SK-N-SH treated with all-trans-retinoic acid at 6 μM for 48 hours (cell line): ENCODE results near the gene ATP8B3.

Experiments
- ATAC-seq: fragments of 200-7000 bp; cut with Tn5 transposase; 3 replicates; pipeline ENCODE4 v1.9.1; 2020; ENCODE audit warnings: mild to moderate bottlenecking, moderate library complexity
- BACH2 ChIP-seq: fragments of 250-450 bp; sonication (Bioruptor Pico); IDR thresholded peaks from 2 replicates; pipeline ENCODE4 v1.9.0; 2021; ENCODE audit warnings: mild to moderate bottlenecking, borderline replicate concordance
- CSDC2 ChIP-seq: fragments of 250-450 bp; sonication (Bioruptor Pico); IDR thresholded peaks from 2 replicates; pipeline ENCODE4 v1.5.0; 2020; ENCODE audit warnings: mild to moderate bottlenecking, moderate library complexity
- ESRRG ChIP-seq: fragments of 250-450 bp; sonication (Bioruptor Pico); IDR thresholded peaks from 2 replicates; pipeline ENCODE4 v1.6.1; 2021; ENCODE audit warnings: mild to moderate bottlenecking
- GLIS3 ChIP-seq: fragments of 250-450 bp; sonication (Bioruptor Pico); IDR thresholded peaks from 2 replicates; pipeline ENCODE4 v1.5.0; 2020; ENCODE audit warnings: mild to moderate bottlenecking, moderate library complexity
- OSR1 ChIP-seq: fragments of 250-450 bp; sonication (Bioruptor Pico); IDR thresholded peaks from 2 replicates; pipeline ENCODE4 v1.8.0; 2022; ENCODE audit warnings: moderate library complexity, mild to moderate bottlenecking, inconsistent platforms
- PPARA ChIP-seq: fragments of 250-450 bp; sonication (Bioruptor Pico); IDR thresholded peaks from 2 replicates; pipeline ENCODE4 v1.5.0; 2020; ENCODE audit warnings: mild to moderate bottlenecking, borderline replicate concordance
- RARB ChIP-seq: fragments of 250-450 bp; sonication (Bioruptor Pico); IDR thresholded peaks from 2 replicates; pipeline ENCODE4 v1.8.0; 2021; ENCODE audit warnings: mild to moderate bottlenecking, moderate library complexity
- TCF4 ChIP-seq: fragments of 250-450 bp; sonication (Bioruptor Pico); IDR thresholded peaks from 2 replicates; pipeline ENCODE4 v1.8.0; 2021; ENCODE audit warnings: mild to moderate bottlenecking, moderate library complexity, borderline replicate concordance
- TOX ChIP-seq: fragments of 250-450 bp; sonication (Bioruptor Pico); IDR thresholded peaks from 2 replicates; pipeline ENCODE4 v1.8.0; 2021; ENCODE audit warnings: mild to moderate bottlenecking, moderate library complexity, borderline replicate concordance
- ZC3H10 ChIP-seq: fragments of 250-450 bp; sonication (Bioruptor Pico); IDR thresholded peaks from 2 replicates; pipeline ENCODE4 v1.5.1; 2021; ENCODE audit warnings: mild to moderate bottlenecking, moderate library complexity
- ZFP3 ChIP-seq: fragments of 250-450 bp; sonication (Bioruptor Pico); IDR thresholded peaks from 2 replicates; pipeline ENCODE4 v1.5.0; 2020; ENCODE audit warnings: mild to moderate bottlenecking, moderate library complexity
- ZNF565 ChIP-seq: fragments of 450-650 bp; formaldehyde crosslinking; conservative IDR thresholded peaks from 2 replicates; pipeline ENCODE4 v1.5.0; 2020; ENCODE audit warnings: low read depth, mild to moderate bottlenecking, moderate library complexity
- ZNF70 ChIP-seq: fragments of 450-650 bp; formaldehyde crosslinking; IDR thresholded peaks from 2 replicates; pipeline ENCODE4 v1.5.0; 2020; ENCODE audit warnings: mild to moderate bottlenecking, moderate library complexity
- ZNF8 ChIP-seq: fragments of 450-650 bp; formaldehyde crosslinking; IDR thresholded peaks from 2 replicates; pipeline ENCODE4 v1.5.0; 2020; ENCODE audit warnings: mild to moderate bottlenecking, moderate library complexity
- TF ChIP-seq, protein P1 (sequence below): fragments of 250-450 bp; sonication (Bioruptor Pico); IDR thresholded peaks from 2 replicates; pipeline ENCODE4 v1.5.1; 2020; ENCODE audit warnings: low read depth, mild to moderate bottlenecking, moderate library complexity
- TF ChIP-seq, protein P2 (sequence below): fragments of 250-450 bp; sonication (Bioruptor Pico); IDR thresholded peaks from 2 replicates; pipeline ENCODE4 v1.8.0; 2020; ENCODE audit warnings: mild to moderate bottlenecking, moderate library complexity, borderline replicate concordance
- TF ChIP-seq, protein P3 (sequence below): fragments of 250-450 bp; sonication (Bioruptor Pico); IDR thresholded peaks from 2 replicates; pipeline ENCODE4 v1.5.1; 2021; ENCODE audit warnings: mild to moderate bottlenecking, moderate library complexity
- TF ChIP-seq, protein P4 (sequence below): fragments of 250-450 bp; sonication (Bioruptor Pico); IDR thresholded peaks from 2 replicates; pipeline ENCODE4 v1.5.0; 2020; ENCODE audit warnings: mild to moderate bottlenecking, moderate library complexity
- TF ChIP-seq, protein P5 (sequence below): fragments of 250-450 bp; sonication (Bioruptor Pico); IDR thresholded peaks from 2 replicates; pipeline ENCODE4 v1.8.0; 2021; ENCODE audit warnings: low read depth, mild to moderate bottlenecking, moderate library complexity, borderline replicate concordance

ATP8B3 gene

DNA sequence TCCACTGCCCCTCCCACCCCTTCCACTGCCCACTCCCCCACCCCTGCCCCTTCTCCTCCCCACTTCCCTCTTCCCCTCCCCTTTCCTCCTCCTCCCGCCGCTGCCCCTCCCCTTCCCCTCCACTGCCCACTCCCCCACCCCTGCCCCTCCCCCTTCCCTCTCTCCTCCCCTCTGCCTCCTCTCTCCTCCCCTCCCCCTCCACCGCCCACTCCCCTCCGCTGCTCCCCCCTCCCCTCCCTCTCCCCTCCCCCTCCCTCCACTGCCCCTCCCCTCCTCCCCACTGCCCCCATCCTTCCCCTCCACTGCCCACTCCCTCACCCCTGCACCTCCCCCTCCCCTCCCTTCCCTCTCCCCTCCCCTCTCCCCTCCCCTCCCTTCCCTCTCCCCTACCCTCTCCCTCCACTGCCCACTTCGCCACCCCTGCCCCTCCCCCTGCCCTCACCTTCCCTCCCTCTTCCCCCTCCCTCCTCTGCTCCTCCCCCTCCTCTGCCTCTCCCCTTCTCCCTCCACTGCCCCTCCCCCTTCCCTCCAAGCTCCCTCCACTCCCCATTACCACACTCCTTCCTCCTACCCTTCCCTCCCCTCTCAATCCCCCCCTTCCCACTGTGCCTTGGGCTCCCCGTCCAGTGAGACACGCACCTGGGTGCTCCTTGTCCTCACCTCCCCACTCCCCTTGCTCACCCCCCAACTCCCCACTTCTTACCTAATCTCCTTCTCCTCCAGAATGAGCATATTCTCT is 21.9 kb downstream of the ATP8B3 start:
- no peak for TF ChIP-seq TOX
- ATAC-seq, result no peak

DNA sequence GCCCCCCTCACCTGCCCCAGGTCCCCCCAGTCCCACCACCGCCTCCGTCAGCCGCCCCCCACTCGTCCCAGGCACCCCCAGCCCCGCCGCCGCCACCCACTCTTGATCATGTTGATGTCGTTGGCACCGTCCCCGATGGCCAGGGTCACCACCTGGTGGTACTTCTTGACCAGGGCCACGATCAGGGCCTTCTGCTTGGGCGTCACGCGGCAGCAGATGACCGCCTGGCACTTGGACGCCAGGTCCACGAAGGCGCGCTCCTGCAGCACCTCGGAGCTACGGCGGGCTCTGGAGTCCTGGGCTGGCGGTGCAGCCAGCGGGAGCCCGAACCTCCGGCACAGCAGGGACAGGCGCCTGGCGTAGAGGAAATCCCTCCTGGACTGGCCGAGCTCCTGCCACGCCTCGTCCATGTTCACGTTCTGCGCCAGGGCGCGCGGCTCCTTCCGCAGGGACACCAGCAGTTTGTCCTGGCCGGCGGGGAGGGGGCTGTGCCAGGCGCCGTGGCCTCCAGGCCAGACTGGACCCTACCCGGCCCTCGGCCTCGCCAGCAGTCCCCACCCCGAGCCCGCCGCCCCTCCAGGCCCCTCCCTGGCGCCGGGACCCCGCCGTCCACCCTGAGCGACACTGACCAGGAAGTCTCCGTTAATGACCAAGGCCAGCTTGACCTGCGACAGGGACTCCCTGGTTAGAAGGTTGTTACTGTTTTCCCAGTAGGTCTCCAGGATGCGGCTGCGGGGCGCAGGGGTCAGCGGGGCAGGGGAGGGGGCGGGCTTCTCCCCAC is 22.6 kb downstream of the ATP8B3 start:
- ATAC-seq, result peak; percentile 21
- TF ChIP-seq PPARA, result no peak
- no peak for TF ChIP-seq RARB (CRISPR knock-in tag)
- TF ChIP-seq, protein P1, sequence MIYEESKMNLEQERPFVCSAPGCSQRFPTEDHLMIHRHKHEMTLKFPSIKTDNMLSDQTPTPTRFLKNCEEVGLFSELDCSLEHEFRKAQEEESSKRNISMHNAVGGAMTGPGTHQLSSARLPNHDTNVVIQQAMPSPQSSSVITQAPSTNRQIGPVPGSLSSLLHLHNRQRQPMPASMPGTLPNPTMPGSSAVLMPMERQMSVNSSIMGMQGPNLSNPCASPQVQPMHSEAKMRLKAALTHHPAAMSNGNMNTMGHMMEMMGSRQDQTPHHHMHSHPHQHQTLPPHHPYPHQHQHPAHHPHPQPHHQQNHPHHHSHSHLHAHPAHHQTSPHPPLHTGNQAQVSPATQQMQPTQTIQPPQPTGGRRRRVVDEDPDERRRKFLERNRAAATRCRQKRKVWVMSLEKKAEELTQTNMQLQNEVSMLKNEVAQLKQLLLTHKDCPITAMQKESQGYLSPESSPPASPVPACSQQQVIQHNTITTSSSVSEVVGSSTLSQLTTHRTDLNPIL, result no peak
- TF ChIP-seq BACH2, result no peak
- TF ChIP-seq, protein P2, sequence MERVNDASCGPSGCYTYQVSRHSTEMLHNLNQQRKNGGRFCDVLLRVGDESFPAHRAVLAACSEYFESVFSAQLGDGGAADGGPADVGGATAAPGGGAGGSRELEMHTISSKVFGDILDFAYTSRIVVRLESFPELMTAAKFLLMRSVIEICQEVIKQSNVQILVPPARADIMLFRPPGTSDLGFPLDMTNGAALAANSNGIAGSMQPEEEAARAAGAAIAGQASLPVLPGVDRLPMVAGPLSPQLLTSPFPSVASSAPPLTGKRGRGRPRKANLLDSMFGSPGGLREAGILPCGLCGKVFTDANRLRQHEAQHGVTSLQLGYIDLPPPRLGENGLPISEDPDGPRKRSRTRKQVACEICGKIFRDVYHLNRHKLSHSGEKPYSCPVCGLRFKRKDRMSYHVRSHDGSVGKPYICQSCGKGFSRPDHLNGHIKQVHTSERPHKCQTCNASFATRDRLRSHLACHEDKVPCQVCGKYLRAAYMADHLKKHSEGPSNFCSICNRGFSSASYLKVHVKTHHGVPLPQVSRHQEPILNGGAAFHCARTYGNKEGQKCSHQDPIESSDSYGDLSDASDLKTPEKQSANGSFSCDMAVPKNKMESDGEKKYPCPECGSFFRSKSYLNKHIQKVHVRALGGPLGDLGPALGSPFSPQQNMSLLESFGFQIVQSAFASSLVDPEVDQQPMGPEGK, result no peak
- TF ChIP-seq ZC3H10, result no peak
- no peak for TF ChIP-seq CSDC2 (CRISPR knock-in tag)
- no peak for TF ChIP-seq ZNF8 (CRISPR knock-in tag)
- no peak for TF ChIP-seq TCF4 (CRISPR knock-in tag)
- TF ChIP-seq GLIS3 (CRISPR knock-in tag), result no peak
- no peak for TF ChIP-seq ZNF70 (CRISPR knock-in tag)
- TF ChIP-seq, all 23 proteins: peak for 0

DNA sequence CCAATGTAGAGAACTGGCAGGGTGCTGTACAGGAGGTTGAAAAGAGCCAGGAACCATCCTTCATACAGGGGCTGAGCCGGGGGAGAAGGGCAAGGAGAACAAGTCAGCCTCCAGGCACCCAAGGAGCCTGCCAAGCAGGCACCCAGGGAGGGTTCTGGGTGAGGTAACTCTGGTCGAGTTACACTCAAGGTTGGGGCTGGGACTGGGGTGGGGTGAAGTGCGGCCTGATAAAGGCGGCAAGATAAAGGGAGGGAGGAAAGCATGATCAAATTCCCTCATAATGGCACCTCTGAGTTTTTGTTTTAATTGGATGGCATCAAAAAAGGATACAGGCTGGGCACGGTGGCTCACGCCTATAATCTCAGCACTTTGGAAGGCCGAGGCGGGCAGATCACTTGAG is 25.0 kb downstream of the ATP8B3 start:
- no peak for ATAC-seq
- TF ChIP-seq, protein P3, sequence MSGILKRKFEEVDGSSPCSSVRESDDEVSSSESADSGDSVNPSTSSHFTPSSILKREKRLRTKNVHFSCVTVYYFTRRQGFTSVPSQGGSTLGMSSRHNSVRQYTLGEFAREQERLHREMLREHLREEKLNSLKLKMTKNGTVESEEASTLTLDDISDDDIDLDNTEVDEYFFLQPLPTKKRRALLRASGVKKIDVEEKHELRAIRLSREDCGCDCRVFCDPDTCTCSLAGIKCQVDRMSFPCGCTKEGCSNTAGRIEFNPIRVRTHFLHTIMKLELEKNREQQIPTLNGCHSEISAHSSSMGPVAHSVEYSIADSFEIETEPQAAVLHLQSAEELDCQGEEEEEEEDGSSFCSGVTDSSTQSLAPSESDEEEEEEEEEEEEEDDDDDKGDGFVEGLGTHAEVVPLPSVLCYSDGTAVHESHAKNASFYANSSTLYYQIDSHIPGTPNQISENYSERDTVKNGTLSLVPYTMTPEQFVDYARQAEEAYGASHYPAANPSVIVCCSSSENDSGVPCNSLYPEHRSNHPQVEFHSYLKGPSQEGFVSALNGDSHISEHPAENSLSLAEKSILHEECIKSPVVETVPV (CRISPR knock-in tag), result no peak
- TF ChIP-seq OSR1 (CRISPR knock-in tag) (no peak), TOX (no peak), ZC3H10 (no peak), ZNF8 (CRISPR knock-in tag) (no peak), ZNF70 (CRISPR knock-in tag) (no peak), ZFP3 (CRISPR knock-in tag) (no peak), ZNF565 (CRISPR knock-in tag) (no peak), ESRRG (CRISPR knock-in tag) (no peak)
- TF ChIP-seq, protein P2, result no peak
- TF ChIP-seq, protein P4, sequence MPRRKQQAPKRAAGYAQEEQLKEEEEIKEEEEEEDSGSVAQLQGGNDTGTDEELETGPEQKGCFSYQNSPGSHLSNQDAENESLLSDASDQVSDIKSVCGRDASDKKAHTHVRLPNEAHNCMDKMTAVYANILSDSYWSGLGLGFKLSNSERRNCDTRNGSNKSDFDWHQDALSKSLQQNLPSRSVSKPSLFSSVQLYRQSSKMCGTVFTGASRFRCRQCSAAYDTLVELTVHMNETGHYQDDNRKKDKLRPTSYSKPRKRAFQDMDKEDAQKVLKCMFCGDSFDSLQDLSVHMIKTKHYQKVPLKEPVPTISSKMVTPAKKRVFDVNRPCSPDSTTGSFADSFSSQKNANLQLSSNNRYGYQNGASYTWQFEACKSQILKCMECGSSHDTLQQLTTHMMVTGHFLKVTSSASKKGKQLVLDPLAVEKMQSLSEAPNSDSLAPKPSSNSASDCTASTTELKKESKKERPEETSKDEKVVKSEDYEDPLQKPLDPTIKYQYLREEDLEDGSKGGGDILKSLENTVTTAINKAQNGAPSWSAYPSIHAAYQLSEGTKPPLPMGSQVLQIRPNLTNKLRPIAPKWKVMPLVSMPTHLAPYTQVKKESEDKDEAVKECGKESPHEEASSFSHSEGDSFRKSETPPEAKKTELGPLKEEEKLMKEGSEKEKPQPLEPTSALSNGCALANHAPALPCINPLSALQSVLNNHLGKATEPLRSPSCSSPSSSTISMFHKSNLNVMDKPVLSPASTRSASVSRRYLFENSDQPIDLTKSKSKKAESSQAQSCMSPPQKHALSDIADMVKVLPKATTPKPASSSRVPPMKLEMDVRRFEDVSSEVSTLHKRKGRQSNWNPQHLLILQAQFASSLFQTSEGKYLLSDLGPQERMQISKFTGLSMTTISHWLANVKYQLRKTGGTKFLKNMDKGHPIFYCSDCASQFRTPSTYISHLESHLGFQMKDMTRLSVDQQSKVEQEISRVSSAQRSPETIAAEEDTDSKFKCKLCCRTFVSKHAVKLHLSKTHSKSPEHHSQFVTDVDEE (CRISPR knock-in tag), result no peak
- TF ChIP-seq, protein P5, sequence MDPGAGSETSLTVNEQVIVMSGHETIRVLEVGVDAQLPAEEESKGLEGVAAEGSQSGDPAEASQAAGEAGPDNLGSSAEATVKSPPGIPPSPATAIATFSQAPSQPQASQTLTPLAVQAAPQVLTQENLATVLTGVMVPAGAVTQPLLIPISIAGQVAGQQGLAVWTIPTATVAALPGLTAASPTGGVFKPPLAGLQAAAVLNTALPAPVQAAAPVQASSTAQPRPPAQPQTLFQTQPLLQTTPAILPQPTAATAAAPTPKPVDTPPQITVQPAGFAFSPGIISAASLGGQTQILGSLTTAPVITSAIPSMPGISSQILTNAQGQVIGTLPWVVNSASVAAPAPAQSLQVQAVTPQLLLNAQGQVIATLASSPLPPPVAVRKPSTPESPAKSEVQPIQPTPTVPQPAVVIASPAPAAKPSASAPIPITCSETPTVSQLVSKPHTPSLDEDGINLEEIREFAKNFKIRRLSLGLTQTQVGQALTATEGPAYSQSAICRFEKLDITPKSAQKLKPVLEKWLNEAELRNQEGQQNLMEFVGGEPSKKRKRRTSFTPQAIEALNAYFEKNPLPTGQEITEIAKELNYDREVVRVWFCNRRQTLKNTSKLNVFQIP, result no peak
